HUES64 (cell line): ENCODE measurements around the gene MICAL2.
"Not testable (repeated sequence)": the region's sequence is repeated elsewhere in the genome, so short reads cannot be mapped to it uniquely, and the experiment has no call there.

Experiments
- H3K27ac ChIP-seq: 2 replicates; pipeline ENCODE4 v1.7.0; 2013; ENCODE audit warnings: low read depth, low read length, inconsistent platforms
- H3K27me3 ChIP-seq: 2 replicates; pipeline ENCODE4 v1.6.1; 2013; ENCODE audit warnings: mild to moderate bottlenecking, low read length; ENCODE audit not compliant: insufficient read depth
- H3K36me3 ChIP-seq: 2 replicates; pipeline ENCODE4 v1.6.1; 2013; ENCODE audit warnings: mild to moderate bottlenecking, low read length; ENCODE audit not compliant: insufficient read depth
- H3K4me1 ChIP-seq: 2 replicates; pipeline ENCODE4 v1.6.1; 2013; ENCODE audit warnings: mild to moderate bottlenecking, low read length, moderate library complexity; ENCODE audit not compliant: insufficient read depth
- H3K4me3 ChIP-seq: 2 replicates; pipeline ENCODE4 v1.5.1; 2013; ENCODE audit warnings: mild to moderate bottlenecking, low read length, moderate library complexity
- H3K9ac ChIP-seq: 2 replicates; pipeline ENCODE4 v1.6.1; 2013; ENCODE audit warnings: mild to moderate bottlenecking, low read depth, low read length
- H3K9me3 ChIP-seq: 2 replicates; pipeline ENCODE4 v1.6.1; 2013; ENCODE audit warnings: low read depth, low read length; ENCODE audit not compliant: insufficient read depth
- WGBS: fragments of 150-250, 120-280 bp; methylation state at CpG from one replicate; pipeline ENCODE4 v1.1.7; 2013; ENCODE audit warnings: missing lambda C conversion rate; 5-methylcytosine and 5-hydroxymethylcytosine counted together

MICAL2 gene

GRCh38 chr11:12142176-12142575, 31.8 kb downstream of the MICAL2 start:
- peaks cover 6% of the 10 kb centered on the region; the same call in 1 of the 2 replicates for H3K4me1 ChIP-seq
- no peaks in the 10 kb centered on the region for H3K9me3 ChIP-seq
- no peak overlapping the region for H3K27ac ChIP-seq
- 95% methylated on average over 2 of the region's 2 CpGs for WGBS
- H3K36me3 ChIP-seq = no peaks in the 10 kb centered on the region
- H3K9ac ChIP-seq = no peak overlapping the region
- no peak overlapping the region for H3K4me3 ChIP-seq
- H3K27me3 ChIP-seq = no peaks in the 10 kb centered on the region

- Histone ChIP-seq H3K9me3 (no peaks in the 10 kb centered on the region), H3K27me3 (no peaks in the 10 kb centered on the region), H3K4me3 (no peak overlapping the region), H3K27ac (no peak overlapping the region), H3K4me1 (peaks cover 5% of the 10 kb centered on the region; the same call in 1 of the 2 replicates), H3K36me3 (no peaks in the 10 kb centered on the region), H3K9ac (no peak overlapping the region)
- 66% methylated on average over 3 of the region's 3 CpGs for WGBS
Observed at GRCh38 chr11:12142909-12143308, 32.5 kb downstream of the MICAL2 start.

DNA sequence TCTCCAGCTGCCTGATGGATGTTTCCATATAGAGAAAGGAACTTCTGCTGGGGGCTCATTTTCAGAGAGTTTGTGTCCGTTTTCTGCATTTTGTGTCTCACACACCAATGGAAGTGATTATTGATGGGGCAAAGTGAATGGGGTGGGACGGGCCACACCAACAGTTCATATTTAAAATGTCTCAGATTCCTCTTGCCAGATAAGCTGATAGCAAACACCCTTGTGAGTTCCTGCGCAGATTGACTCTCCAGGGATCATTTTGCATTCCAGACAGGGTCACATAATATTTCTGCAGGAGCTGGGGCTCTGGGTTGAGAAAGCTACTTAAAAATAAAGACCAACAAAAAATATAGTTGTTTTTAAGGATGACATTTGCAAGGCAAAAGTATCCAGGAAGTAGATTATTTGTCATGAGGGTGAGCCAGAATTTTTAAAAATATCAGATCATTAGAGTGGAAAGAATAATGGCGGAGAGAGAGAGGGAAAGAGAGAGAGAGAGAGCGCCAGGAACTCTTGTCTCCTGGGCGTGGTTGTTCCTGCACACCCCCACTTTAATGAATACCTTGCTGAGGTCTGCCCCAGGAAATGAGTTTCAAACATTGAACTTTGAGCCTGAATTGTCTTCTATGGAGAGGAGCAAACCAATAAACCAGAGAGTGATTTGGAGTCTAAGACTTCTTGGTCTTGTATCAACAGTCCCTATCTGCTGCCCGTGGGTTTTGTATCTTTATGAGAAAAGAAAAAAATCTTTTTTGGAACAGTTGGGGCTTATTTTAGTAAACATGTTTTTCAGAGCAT, 33.3 kb downstream of the MICAL2 start:
- H3K27me3 ChIP-seq = no peaks in the 10 kb centered on the region
- H3K27ac ChIP-seq = no peak overlapping the region
- H3K9me3 ChIP-seq = no peaks in the 10 kb centered on the region
- no peaks in the 10 kb centered on the region for H3K36me3 ChIP-seq
- no peak overlapping the region for H3K9ac ChIP-seq
- no peaks in the 10 kb centered on the region for H3K4me1 ChIP-seq
- H3K4me3 ChIP-seq = no peak overlapping the region
- 91% methylated on average over 7 of the region's 7 CpGs for WGBS

DNA sequence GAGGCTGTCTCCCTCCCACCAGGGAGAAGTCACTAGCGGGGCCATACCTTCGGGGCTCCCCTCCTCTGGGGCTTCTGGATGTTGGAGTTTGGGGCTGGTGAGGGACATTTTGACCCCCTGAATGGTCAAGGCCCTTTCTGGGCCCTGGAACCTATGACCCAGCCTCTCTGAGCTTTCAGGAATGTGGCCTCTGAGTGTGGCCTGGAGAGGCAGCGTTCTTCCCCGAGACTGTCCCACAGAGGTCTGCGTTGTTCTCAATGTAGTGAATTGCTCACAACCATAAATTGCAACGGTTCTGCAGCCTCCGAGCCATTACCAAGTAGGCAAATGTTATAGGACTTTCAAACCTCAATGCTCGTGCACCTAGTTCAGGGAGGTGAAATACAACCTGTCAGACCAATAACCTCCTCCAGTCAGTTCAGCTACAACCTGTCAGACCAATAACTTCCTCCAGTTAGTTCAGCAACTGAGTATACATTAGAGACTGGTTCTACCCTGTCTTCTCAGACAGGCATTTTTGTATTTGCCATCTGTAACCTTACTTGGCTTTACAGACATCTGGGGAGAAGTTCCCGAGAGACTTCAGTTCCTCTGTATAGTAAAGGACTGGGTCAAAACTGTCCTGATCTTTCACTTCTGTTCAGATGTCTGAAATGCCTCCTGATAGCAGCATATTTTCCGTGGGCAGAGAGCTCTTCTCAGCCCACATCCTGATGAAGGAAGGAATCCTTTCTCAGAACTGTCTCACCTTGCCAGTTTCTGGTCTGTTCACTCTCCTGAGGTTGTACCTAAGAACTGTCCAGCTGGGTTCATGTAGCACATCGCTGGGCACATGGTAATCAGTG, 34.2 kb downstream of the MICAL2 start:
- Histone ChIP-seq H3K4me1 (no peaks in the 10 kb centered on the region), H3K27ac (no peak overlapping the region), H3K4me3 (no peak overlapping the region), H3K9ac (no peak overlapping the region), H3K9me3 (no peaks in the 10 kb centered on the region), H3K36me3 (no peaks in the 10 kb centered on the region), H3K27me3 (no peaks in the 10 kb centered on the region)
- WGBS = 90% methylated on average over 11 of the region's 11 CpGs

GRCh38 chr11:12146678-12147077, 36.3 kb downstream of the MICAL2 start:
- H3K4me1 ChIP-seq, H3K27me3 ChIP-seq, H3K9ac ChIP-seq, H3K4me3 ChIP-seq, H3K36me3 ChIP-seq, H3K9me3 ChIP-seq, H3K27ac ChIP-seq: not testable (repeated sequence)
- 100% methylated on average over 2 of the region's 3 CpGs for WGBS

DNA sequence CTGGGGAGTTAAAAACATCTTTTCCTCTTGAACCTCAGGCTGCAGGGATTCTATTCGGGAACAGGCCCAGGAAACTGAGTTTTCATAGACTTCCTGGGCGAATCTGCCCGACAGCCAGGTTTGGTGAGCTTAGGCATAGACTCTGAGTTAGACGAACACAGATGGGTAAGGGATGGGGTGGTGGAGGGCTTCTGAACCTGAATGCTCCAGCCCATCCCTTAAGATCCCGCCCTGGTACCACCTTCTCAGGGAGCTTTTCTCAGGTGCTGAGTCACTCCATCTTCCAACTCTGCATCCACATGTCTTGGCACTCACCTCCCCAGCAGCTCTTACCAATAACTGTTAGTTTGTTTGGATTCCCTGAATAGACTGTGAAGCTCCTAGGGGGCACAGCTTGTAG, 37.4 kb downstream of the MICAL2 start:
- whole genome bisulfite sequencing = 75% methylated on average over 5 of the region's 5 CpGs
- Histone ChIP-seq H3K9me3 (no peaks in the 10 kb centered on the region), H3K9ac (no peak overlapping the region), H3K4me1 (no peaks in the 10 kb centered on the region), H3K27me3 (no peaks in the 10 kb centered on the region), H3K27ac (no peak overlapping the region), H3K36me3 (no peaks in the 10 kb centered on the region), H3K4me3 (no peak overlapping the region)

GRCh38 chr11:12148466-12148865, 38.1 kb downstream of the MICAL2 start:
- H3K27ac ChIP-seq = no peak overlapping the region
- no peaks in the 10 kb centered on the region for H3K9me3 ChIP-seq
- no peak overlapping the region for H3K9ac ChIP-seq
- H3K4me1 ChIP-seq = no peaks in the 10 kb centered on the region
- H3K27me3 ChIP-seq = no peaks in the 10 kb centered on the region
- WGBS = 84% methylated on average over 3 of the region's 3 CpGs
- H3K4me3 ChIP-seq = no peak overlapping the region
- no peaks in the 10 kb centered on the region for H3K36me3 ChIP-seq

GRCh38 chr11:12148882-12149281, 38.5 kb downstream of the MICAL2 start:
- Histone ChIP-seq H3K36me3 (no peaks in the 10 kb centered on the region), H3K27ac (no peak overlapping the region), H3K9me3 (no peaks in the 10 kb centered on the region), H3K9ac (no peak overlapping the region), H3K4me3 (no peak overlapping the region), H3K4me1 (no peaks in the 10 kb centered on the region), H3K27me3 (no peaks in the 10 kb centered on the region)
- 94% methylated on average over 4 of the region's 4 CpGs for WGBS

GRCh38 chr11:12149672-12150225, 39.4 kb downstream of the MICAL2 start:
- H3K9me3 ChIP-seq = no peaks in the 10 kb centered on the region
- no peaks in the 10 kb centered on the region for H3K4me1 ChIP-seq
- no peaks in the 10 kb centered on the region for H3K27me3 ChIP-seq
- 89% methylated on average over 5 of the region's 6 CpGs for WGBS
- H3K36me3 ChIP-seq = no peaks in the 10 kb centered on the region
- no peak overlapping the region for H3K4me3 ChIP-seq
- no peak overlapping the region for H3K27ac ChIP-seq
- H3K9ac ChIP-seq = no peak overlapping the region

DNA sequence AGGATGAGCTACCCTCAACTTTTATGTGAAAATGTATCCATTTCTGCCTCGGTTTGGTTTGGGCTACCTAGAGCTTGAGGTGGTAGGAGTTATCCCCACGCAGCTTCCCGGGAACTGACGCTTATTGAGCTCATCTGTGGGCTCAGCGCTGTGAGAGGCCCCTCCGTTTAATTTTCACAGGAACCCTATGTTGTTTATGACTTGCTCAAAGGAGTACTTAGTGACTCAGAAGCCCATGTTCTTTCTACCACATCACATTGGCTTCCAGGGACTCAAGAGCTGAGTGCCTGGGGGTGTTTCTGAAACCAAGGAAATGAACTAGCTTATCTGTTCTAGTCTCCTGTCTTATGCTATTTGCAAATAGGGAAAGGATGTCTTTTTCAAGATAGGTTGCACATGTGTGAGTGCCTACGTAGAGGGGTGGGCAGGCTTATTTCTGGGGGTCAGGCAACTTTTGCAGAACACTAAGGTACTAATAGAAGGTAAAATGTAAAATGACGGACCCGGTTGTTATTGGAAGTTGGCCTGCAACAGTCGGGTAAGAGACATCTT, 40.5 kb downstream of the MICAL2 start:
- Histone ChIP-seq H3K9ac (no peak overlapping the region), H3K4me3 (no peak overlapping the region), H3K9me3 (no peaks in the 10 kb centered on the region), H3K4me1 (no peaks in the 10 kb centered on the region), H3K27me3 (no peaks in the 10 kb centered on the region), H3K27ac (no peak overlapping the region), H3K36me3 (no peaks in the 10 kb centered on the region)
- 84% methylated on average over 10 of the region's 10 CpGs for WGBS

GRCh38 chr11:12152321-12152720, 41.9 kb downstream of the MICAL2 start:
- 98% methylated on average over 2 of the region's 2 CpGs for WGBS

More at GRCh38 chr11:12152321-12152720, 41.9 kb downstream of the MICAL2 start:
- no peak overlapping the region for H3K27ac ChIP-seq
- no peaks in the 10 kb centered on the region for H3K4me1 ChIP-seq
- H3K9me3 ChIP-seq = no peaks in the 10 kb centered on the region
- no peaks in the 10 kb centered on the region for H3K36me3 ChIP-seq
- H3K27me3 ChIP-seq = no peaks in the 10 kb centered on the region
- H3K4me3 ChIP-seq = no peak overlapping the region
- H3K9ac ChIP-seq = no peak overlapping the region
